K562 (cell line): ENCODE measurements around the gene SCLY. TPM values are rescaled to one million over a fixed set of nuclear protein-coding genes. Genes with fewer than 3 reads are reported as not detected.

Experiments used
- ATAC-seq: fragments of 200-7000 bp; cut with Tn5 transposase; 3 replicates; pipeline ENCODE4 v1.9.1; 2020; ENCODE audit warnings: moderate library complexity
- BruUV-seq: library from RNA; stranded (reverse); fragments of 400-500 nt; replicated peaks from 2 replicates; lab custom pipeline; 2021; lab: Mats Ljungman, UMichigan
- CTCF ChIA-PET: fragments of 300-600 bp; formaldehyde crosslinking; extraction: SDS; loops from one replicate; lab custom pipeline; 2021; ENCODE audit warnings: low intra/inter-chr PET ratio; lab: Yijun Ruan, JAX
- POLR2A ChIA-PET: fragments of 300-600, 350-650 bp; sonication (Branson Sonifier 250); formaldehyde crosslinking; extraction: SDS; loops from one replicate; lab custom pipeline; 2021; ENCODE audit warnings: antibody characterized with exemption, inconsistent platforms; lab: Yijun Ruan, JAX
- DNase-seq, 4 experiments: peaks; one replicate each; pipeline versions ENCODE4 v3.0.0 to v3.0.0-alpha.2; 2011 to 2018; ENCODE audit warnings: low spot score in 3 of 4, mixed read lengths in 3 of 4; ENCODE audit errors: extremely low read depth in 1 of 4
- FAIRE-seq: peaks from 2 replicates; lab custom pipeline; 2011; peaks lifted over from hg19 to GRCh38; lab: Jason Lieb, UNC
- H2AFZ ChIP-seq: 2 replicates; pipeline ENCODE4 v1.6.0; 2011; ENCODE audit warnings: low read depth, low read length, control low read depth, inconsistent platforms
- H3K27ac ChIP-seq: fragments of 200-600 bp; 3 replicates; pipeline ENCODE4 v1.8.0; 2011; ENCODE audit warnings: low read depth, mild to moderate bottlenecking, control low read depth, inconsistent platforms, low read length, moderate library complexity, mixed read lengths; ENCODE audit errors: extremely low read depth
- H3K27me3 ChIP-seq, 2 experiments: fragments of 300-600 bp in 1 of 2; 2 replicates in 1 of 2; 3 replicates in 1 of 2; pipeline versions ENCODE4 v1.6.0 to v1.8.0; 2011; ENCODE audit warnings: inconsistent platforms in 2 of 2, low read length in 2 of 2, mild to moderate bottlenecking in 1 of 2, mixed read lengths in 1 of 2, moderate library complexity in 1 of 2; ENCODE audit not compliant: control insufficient read depth in 2 of 2, insufficient read depth in 2 of 2
- H3K36me3 ChIP-seq: fragments of 300-600 bp; 3 replicates; pipeline ENCODE4 v1.8.0; 2011; ENCODE audit warnings: mild to moderate bottlenecking, low read length, inconsistent platforms; ENCODE audit not compliant: control insufficient read depth, insufficient read depth
- H3K4me1 ChIP-seq, 2 experiments: fragments of 200-600 bp in 1 of 2; replicated peaks in 1 of 2; 2 replicates in 1 of 2; 3 replicates in 1 of 2; pipeline versions ENCODE4 v1.5.1 to v1.8.0; 2011; ENCODE audit warnings: inconsistent platforms in 2 of 2, low read length in 2 of 2, mild to moderate bottlenecking in 1 of 2, mixed read lengths in 1 of 2, moderate library complexity in 1 of 2; ENCODE audit not compliant: control insufficient read depth in 2 of 2, insufficient read depth in 2 of 2
- H3K4me2 ChIP-seq: 2 replicates; pipeline ENCODE4 v1.6.1; 2011; ENCODE audit warnings: low read length, control low read depth, inconsistent platforms, mixed read lengths; ENCODE audit not compliant: insufficient read depth
- H3K4me3 ChIP-seq: fragments of 200-600 bp; sonication (generic), shearing (Covaris generic); 2 replicates; pipeline ENCODE4 v1.5.1; 2016; ENCODE audit warnings: control low read depth, inconsistent platforms
- H3K79me2 ChIP-seq: fragments of 200-600 bp; 3 replicates; pipeline ENCODE4 v1.8.0; 2011; ENCODE audit warnings: low read length, inconsistent platforms; ENCODE audit not compliant: control insufficient read depth, insufficient read depth
- H3K9ac ChIP-seq, 2 experiments: 2 replicates each; pipeline versions ENCODE4 v1.6.0 to v1.6.1; 2011; ENCODE audit warnings: low read depth in 2 of 2, low read length in 2 of 2, control low read depth in 1 of 2, inconsistent platforms in 1 of 2, mild to moderate bottlenecking in 1 of 2, mixed read lengths in 1 of 2; ENCODE audit not compliant: insufficient read depth in 1 of 2
- H3K9me1 ChIP-seq: one replicate; pipeline ENCODE4 v1.6.0; 2011; ENCODE audit warnings: inconsistent platforms, mild to moderate bottlenecking, low read length, moderate library complexity; ENCODE audit not compliant: control insufficient read depth, insufficient read depth
- H3K9me3 ChIP-seq: replicated peaks from 2 replicates; pipeline ENCODE4 v1.5.1; 2011; ENCODE audit warnings: low read depth, low read length, inconsistent platforms; ENCODE audit not compliant: control insufficient read depth, insufficient read depth
- H4K20me1 ChIP-seq: replicated peaks from 2 replicates; pipeline ENCODE4 v1.6.1; 2011; ENCODE audit warnings: low read length, inconsistent platforms, mixed read lengths; ENCODE audit not compliant: control insufficient read depth, insufficient read depth
- CTCFL ChIP-seq: IDR thresholded peaks from 2 replicates; pipeline ENCODE4 v1.6.1; 2011; ENCODE audit warnings: borderline replicate concordance, low read depth, mild to moderate bottlenecking, moderate library complexity, low read length; ENCODE audit not compliant: insufficient read depth, poor library complexity, severe bottlenecking
- CUX1 ChIP-seq: fragments of 200-800 bp; sonication (Bioruptor generic); IDR thresholded peaks from 2 replicates; pipeline ENCODE4 v1.6.1; 2016; ENCODE audit warnings: missing genetic modification characterization, missing compliant biosample characterization
- E4F1 ChIP-seq: fragments of 250-450 bp; sonication (Bioruptor Pico); IDR thresholded peaks from 2 replicates; pipeline ENCODE4 v1.5.0; 2021; ENCODE audit warnings: mild to moderate bottlenecking, borderline replicate concordance
- ETV5 ChIP-seq: sonication (generic); formaldehyde crosslinking; IDR thresholded peaks from 2 replicates; pipeline ENCODE4 v1.4.0; 2020; ENCODE audit warnings: low read depth, mild to moderate bottlenecking, missing genetic modification reagents
- FOS ChIP-seq: IDR thresholded peaks from 3 replicates; pipeline ENCODE4 v1.6.1; 2011; ENCODE audit not compliant: insufficient read length; ENCODE audit errors: extremely low read depth
- POLR2H ChIP-seq: IDR thresholded peaks from 2 replicates; pipeline ENCODE4 v1.6.1; 2016; ENCODE audit warnings: missing genetic modification characterization, low read depth, mild to moderate bottlenecking, control low read depth, missing compliant biosample characterization, moderate library complexity
- ZNF23 ChIP-seq: fragments of 250-450 bp; sonication (Bioruptor Pico); IDR thresholded peaks from 2 replicates; pipeline ENCODE4 v1.4.0; 2020; ENCODE audit warnings: mild to moderate bottlenecking
- ZNF583 ChIP-seq: fragments of 250-450 bp; sonication (Bioruptor Pico); IDR thresholded peaks from 2 replicates; pipeline ENCODE4 v1.4.0; 2020
- in situ Hi-C: fragments of 300-500 bp; cut with MboI; formaldehyde crosslinking; loops from 4 replicates; pipeline ENCODE4 v1.15.0; 2018; ENCODE audit warnings: inconsistent platforms, mixed read lengths
- intact Hi-C: fragments of 100-400 bp; cut with micrococcal nuclease; formaldehyde crosslinking; loops from 2 replicates; pipeline ENCODE4 v1.14.2; 2022
- polyA plus RNA-seq, 8 experiments: library from polyadenylated mRNA; depleted of rRNA in 4 of 8; stranded (reverse) in 5 of 8; unstranded in 3 of 8; fragments of >200 nt; fragmentation: Nextera tagmentation in 2 of 8; fragmentation: Illumina TruSeq in 1 of 8; extraction: Ambion mirVana in 2 of 8; extraction: Trizol in 1 of 8; gene quantifications; 2 replicates each; pipeline versions ENCODE4 v1.2.1 to v1.2.3, GENCODE V29; 2011 to 2014; ENCODE audit warnings: inconsistent platforms in 1 of 8, missing spikeins in 1 of 8
- total RNA-seq, 7 experiments: library from RNA; depleted of rRNA in 6 of 7; stranded (reverse); fragments of >200 nt in 6 of 7; fragmentation: Illumina TruSeq in 2 of 7; extraction: Trizol in 2 of 7; gene quantifications; 2 replicates each; pipeline versions ENCODE4 v1.2.1 to v1.2.3, GENCODE V29; 2011 to 2021; ENCODE audit warnings: low replicate concordance in 1 of 7
- TF ChIP-seq, protein P1 (sequence below), 2 experiments: IDR thresholded peaks; 2 replicates each; pipeline ENCODE4 v1.6.1; 2011; ENCODE audit warnings: borderline replicate concordance in 1 of 2, control low read depth in 1 of 2, low read depth in 1 of 2, low read length in 1 of 2, mild to moderate bottlenecking in 1 of 2, mixed read lengths in 1 of 2, moderate library complexity in 1 of 2; ENCODE audit not compliant: insufficient read depth in 1 of 2, insufficient read length in 1 of 2, poor library complexity in 1 of 2, severe bottlenecking in 1 of 2; ENCODE audit errors: extremely low read depth in 1 of 2

SCLY gene
- total and polyA plus RNA-seq, 9 of the 15 experiments (the other 6 are each of a cell fraction or from before 2014, with no cell fraction given), result 2.6 to 32.2 (median 21.1) TPM

GRCh38 chr2:238045575-238045974 lies 15.2 kb upstream of the SCLY start:
- Histone ChIP-seq H3K27me3 (no peaks in the 10 kb centered on the region), H3K4me1 (no peaks in the 10 kb centered on the region), H3K36me3 (peaks cover 30% of the 10 kb centered on the region; the same call in 2 of the 3 replicates), H3K4me3 (no peak overlapping the region), H3K9me3 (no peaks in the 10 kb centered on the region), H3K4me2 (no peak overlapping the region), H2AFZ (no peak overlapping the region), H3K9ac (no peak overlapping the region), H3K79me2 (no peaks in the 10 kb centered on the region), H3K27ac (no peak overlapping the region), H4K20me1 (no peaks in the 10 kb centered on the region), H3K9me1 (no peaks in the 10 kb centered on the region)
- ChIA-PET CTCF (no interaction called here), POLR2A (interaction anchor here (0.5 kb wide), 1 partner anchor 399 kb away, joined by 3 read pairs; no protein-coding TSS in a partner anchor)
- in situ Hi-C loops, result no loop called here
- intact Hi-C loops, result no loop called here
- ATAC-seq (no peak), FAIRE-seq (no peak), DNase-seq (no peak)
- no TSS peak for BruUV-seq
- TF ChIP-seq FOS, result no peak
- no peak for TF ChIP-seq CTCFL
- TF ChIP-seq CUX1 (CRISPR knock-in tag), result no peak
- no peak for TF ChIP-seq ZNF583 (CRISPR knock-in tag)
- no peak for TF ChIP-seq ZNF23
- TF ChIP-seq POLR2H (tag), result no peak
- no peak for TF ChIP-seq ETV5 (CRISPR knock-in tag)
- TF ChIP-seq, protein P1, sequence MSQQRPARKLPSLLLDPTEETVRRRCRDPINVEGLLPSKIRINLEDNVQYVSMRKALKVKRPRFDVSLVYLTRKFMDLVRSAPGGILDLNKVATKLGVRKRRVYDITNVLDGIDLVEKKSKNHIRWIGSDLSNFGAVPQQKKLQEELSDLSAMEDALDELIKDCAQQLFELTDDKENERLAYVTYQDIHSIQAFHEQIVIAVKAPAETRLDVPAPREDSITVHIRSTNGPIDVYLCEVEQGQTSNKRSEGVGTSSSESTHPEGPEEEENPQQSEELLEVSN (IDR thresholded peaks at IDR 0.05; ENCODE audit: borderline replicate concordance in 1 of 2, extremely low read depth in 1 of 2, insufficient read depth in 1 of 2, insufficient read length in 1 of 2, low read depth in 1 of 2, low read length in 1 of 2, poor library complexity in 1 of 2, severe bottlenecking in 1 of 2), result no peak
- no peak for TF ChIP-seq E4F1 (CRISPR knock-in tag)
